ENCODE data around the gene CZIB. TPM values are rescaled to one million over a fixed set of nuclear protein-coding genes. Genes with fewer than 3 reads are reported as not detected.

Gene CZIB
- total and polyA plus RNA-seq, 2 of the 13 experiments (the other 11 are each of a cell fraction or from before 2014, with no cell fraction given) = 49.2 to 67.0 TPM

DNA sequence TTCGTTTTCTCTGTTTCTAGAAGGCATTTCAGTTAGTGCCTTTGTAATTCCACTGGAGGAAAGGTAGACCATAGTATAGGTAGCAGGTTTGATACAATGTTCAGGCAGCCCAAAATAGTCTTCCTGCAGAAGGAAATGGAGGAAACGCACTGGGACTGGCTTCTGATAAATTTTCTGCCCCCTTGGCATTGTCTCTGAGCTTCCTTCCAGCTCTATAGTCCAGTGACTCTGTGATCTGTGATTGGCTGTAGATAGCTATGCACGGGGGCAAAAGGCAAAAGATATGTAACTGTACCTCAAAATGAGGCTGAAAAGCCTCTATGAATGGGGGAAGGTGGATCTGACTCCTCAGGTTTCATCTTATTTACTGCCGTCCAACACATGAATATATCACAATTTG is 23.7 kb upstream of the CZIB start:
- Histone ChIP-seq H3K4me1 (ENCODE audit: insufficient read depth, low read length) (peaks cover 7% of the 10 kb centered on the region), H3K79me2 (ENCODE audit: insufficient read depth, low read length) (no peaks in the 10 kb centered on the region), H3K4me3 (replicated peaks in 1 of 3; ENCODE audit: insufficient read depth in 1 of 3, low read depth in 2 of 3, low read length in 3 of 3) (no peak overlapping the region), H3K36me3 (replicated peaks in 1 of 2; ENCODE audit: control insufficient read depth in 1 of 2, insufficient read depth in 2 of 2, low read length in 2 of 2) (peaks cover 2 to 14% of the 10 kb centered on the region in 2 experiments; a peak in 4 of 5 replicates), H2AFZ (ENCODE audit: low read length) (no peak overlapping the region), H3K27me3 (ENCODE audit: control insufficient read depth in 1 of 2, insufficient read depth in 2 of 2, low read length in 2 of 2) (no peaks in the 10 kb centered on the region), H4K20me1 (ENCODE audit: insufficient read depth, low read length) (no peaks in the 10 kb centered on the region), H3K9ac (ENCODE audit: insufficient read depth, low read depth, low read length) (no peak overlapping the region), H3K27ac (ENCODE audit: extremely low read length, insufficient read depth, low read length) (no peak overlapping the region), H3K9me3 (ENCODE audit: low read length) (no peaks in the 10 kb centered on the region), H3K4me2 (ENCODE audit: low read depth, low read length) (no peak overlapping the region)
- no peak for ATAC-seq
- in situ Hi-C loops (cut with HindIII; ENCODE audit: extremely low pct_ligation_motif_present, low pct_unique_long_range_greater_than_20kb) (no loop called here), intact Hi-C loops (cut with micrococcal nuclease; ENCODE audit: unreplicated experiment) (no loop called here)
- no TSS peak for BruUV-seq (replicated peaks)
- ChIA-PET CTCF (ENCODE audit: low intra/inter-chr PET ratio, low total read pairs) (no interaction called here), POLR2A (no interaction called here)
- WGBS (ENCODE audit: low lambda C conversion rate) = 89% methylated on average over 4 of the region's 4 CpGs
- no peak for FAIRE-seq
- TF ChIP-seq, protein P1, sequence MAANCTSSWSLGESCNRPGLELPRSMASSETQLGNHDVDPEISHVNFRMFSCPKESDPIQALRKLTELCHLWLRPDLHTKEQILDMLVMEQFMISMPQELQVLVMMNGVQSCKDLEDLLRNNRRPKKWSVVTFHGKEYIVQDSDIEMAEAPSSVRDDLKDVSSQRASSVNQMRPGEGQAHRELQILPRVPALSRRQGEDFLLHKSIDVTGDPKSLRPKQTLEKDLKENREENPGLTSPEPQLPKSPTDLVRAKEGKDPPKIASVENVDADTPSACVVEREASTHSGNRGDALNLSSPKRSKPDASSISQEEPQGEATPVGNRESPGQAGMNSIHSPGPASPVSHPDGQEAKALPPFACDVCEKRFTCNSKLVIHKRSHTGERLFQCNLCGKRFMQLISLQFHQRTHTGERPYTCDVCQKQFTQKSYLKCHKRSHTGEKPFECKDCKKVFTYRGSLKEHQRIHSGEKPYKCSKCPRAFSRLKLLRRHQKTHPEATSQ (CRISPR knock-in tag; IDR thresholded peaks at IDR 0.05; ENCODE audit: borderline replicate concordance) = no peak
- TF ChIP-seq ZNF660 (CRISPR knock-in tag; IDR thresholded peaks at IDR 0.05; ENCODE audit: borderline replicate concordance, low read depth) = no peak
- no peak for TF ChIP-seq ZMYM4 (CRISPR knock-in tag; IDR thresholded peaks at IDR 0.05)
- TF ChIP-seq ZFP62 (CRISPR knock-in tag; IDR thresholded peaks at IDR 0.05) = no peak
- TF ChIP-seq SRSF4 (IDR thresholded peaks at IDR 0.05; ENCODE audit: low read depth, low read length, poor library complexity, severe bottlenecking) = no peak
- no peak for TF ChIP-seq ZNF616 (CRISPR knock-in tag; IDR thresholded peaks at IDR 0.05; ENCODE audit: low read depth)
- TF ChIP-seq ZNF12 (CRISPR knock-in tag; IDR thresholded peaks at IDR 0.05) = no peak
- TF ChIP-seq ZNF234 (CRISPR knock-in tag; conservative IDR thresholded peaks at IDR 0.05) = no peak
- no peak for DNase-seq (ENCODE audit: low spot score)

DNA sequence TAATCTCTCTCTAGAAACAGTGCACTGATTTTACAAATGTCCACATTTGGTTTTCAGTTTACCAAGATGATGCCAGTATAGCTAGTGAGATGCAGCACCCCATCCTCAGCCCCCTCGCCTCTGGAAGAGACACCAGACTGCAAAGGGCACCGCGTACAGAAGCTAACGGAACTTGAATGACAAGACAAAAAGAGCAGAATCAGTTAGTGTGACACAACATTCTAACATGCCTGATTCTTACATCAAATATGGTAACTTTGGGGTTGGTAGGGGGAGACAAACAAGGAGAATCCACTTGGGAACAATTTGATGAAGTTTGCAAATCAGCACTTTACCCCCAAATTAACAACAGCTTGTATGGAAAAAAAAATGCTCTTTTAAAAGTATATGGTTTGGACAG is 21.9 kb upstream of the CZIB start:
- CTCF ChIA-PET (ENCODE audit: low intra/inter-chr PET ratio, low total read pairs) = no interaction called here
- H3K36me3 ChIP-seq (replicated peaks in 1 of 2; ENCODE audit: control insufficient read depth in 1 of 2, insufficient read depth in 2 of 2, low read length in 2 of 2) = peaks cover 0 to 12% of the 10 kb centered on the region in 2 experiments; a peak in 3 of 5 replicates
- no peak overlapping the region for H2AFZ ChIP-seq (ENCODE audit: low read length)
- no peak overlapping the region for H3K9ac ChIP-seq (ENCODE audit: insufficient read depth, low read depth, low read length)
- FAIRE-seq = no peak
- H3K27me3 ChIP-seq (ENCODE audit: control insufficient read depth in 1 of 2, insufficient read depth in 2 of 2, low read length in 2 of 2) = peaks cover 0 to 3% of the 10 kb centered on the region in 2 experiments; a peak in 1 of 5 replicates
- in situ Hi-C loops (cut with HindIII; ENCODE audit: extremely low pct_ligation_motif_present, low pct_unique_long_range_greater_than_20kb) = no loop called here
- WGBS (ENCODE audit: low lambda C conversion rate) = 91% methylated on average over 4 of the region's 4 CpGs
- peaks cover 9% of the 10 kb centered on the region for H3K79me2 ChIP-seq (ENCODE audit: insufficient read depth, low read length)
- no peak for TF ChIP-seq ZBTB20 (CRISPR knock-in tag; IDR thresholded peaks at IDR 0.05; ENCODE audit: borderline replicate concordance, low read depth)
- TF ChIP-seq, protein P2, sequence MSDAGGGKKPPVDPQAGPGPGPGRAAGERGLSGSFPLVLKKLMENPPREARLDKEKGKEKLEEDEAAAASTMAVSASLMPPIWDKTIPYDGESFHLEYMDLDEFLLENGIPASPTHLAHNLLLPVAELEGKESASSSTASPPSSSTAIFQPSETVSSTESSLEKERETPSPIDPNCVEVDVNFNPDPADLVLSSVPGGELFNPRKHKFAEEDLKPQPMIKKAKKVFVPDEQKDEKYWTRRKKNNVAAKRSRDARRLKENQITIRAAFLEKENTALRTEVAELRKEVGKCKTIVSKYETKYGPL (CRISPR knock-in tag; IDR thresholded peaks at IDR 0.05) = no peak
- TF ChIP-seq FOXC1 (CRISPR knock-in tag; IDR thresholded peaks at IDR 0.05; ENCODE audit: borderline replicate concordance) = no peak
- TF ChIP-seq SP2 (CRISPR knock-in tag; IDR thresholded peaks at IDR 0.05) = no peak
- TF ChIP-seq, protein P3, sequence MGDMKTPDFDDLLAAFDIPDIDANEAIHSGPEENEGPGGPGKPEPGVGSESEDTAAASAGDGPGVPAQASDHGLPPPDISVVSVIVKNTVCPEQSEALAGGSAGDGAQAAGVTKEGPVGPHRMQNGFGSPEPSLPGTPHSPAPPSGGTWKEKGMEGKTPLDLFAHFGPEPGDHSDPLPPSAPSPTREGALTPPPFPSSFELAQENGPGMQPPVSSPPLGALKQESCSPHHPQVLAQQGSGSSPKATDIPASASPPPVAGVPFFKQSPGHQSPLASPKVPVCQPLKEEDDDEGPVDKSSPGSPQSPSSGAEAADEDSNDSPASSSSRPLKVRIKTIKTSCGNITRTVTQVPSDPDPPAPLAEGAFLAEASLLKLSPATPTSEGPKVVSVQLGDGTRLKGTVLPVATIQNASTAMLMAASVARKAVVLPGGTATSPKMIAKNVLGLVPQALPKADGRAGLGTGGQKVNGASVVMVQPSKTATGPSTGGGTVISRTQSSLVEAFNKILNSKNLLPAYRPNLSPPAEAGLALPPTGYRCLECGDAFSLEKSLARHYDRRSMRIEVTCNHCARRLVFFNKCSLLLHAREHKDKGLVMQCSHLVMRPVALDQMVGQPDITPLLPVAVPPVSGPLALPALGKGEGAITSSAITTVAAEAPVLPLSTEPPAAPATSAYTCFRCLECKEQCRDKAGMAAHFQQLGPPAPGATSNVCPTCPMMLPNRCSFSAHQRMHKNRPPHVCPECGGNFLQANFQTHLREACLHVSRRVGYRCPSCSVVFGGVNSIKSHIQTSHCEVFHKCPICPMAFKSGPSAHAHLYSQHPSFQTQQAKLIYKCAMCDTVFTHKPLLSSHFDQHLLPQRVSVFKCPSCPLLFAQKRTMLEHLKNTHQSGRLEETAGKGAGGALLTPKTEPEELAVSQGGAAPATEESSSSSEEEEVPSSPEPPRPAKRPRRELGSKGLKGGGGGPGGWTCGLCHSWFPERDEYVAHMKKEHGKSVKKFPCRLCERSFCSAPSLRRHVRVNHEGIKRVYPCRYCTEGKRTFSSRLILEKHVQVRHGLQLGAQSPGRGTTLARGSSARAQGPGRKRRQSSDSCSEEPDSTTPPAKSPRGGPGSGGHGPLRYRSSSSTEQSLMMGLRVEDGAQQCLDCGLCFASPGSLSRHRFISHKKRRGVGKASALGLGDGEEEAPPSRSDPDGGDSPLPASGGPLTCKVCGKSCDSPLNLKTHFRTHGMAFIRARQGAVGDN (CRISPR knock-in tag; IDR thresholded peaks at IDR 0.05) = no peak
- no peaks in the 10 kb centered on the region for H3K9me3 ChIP-seq (ENCODE audit: low read length)
- POLR2A ChIA-PET = no interaction called here
- peaks cover 13% of the 10 kb centered on the region for H3K4me1 ChIP-seq (ENCODE audit: insufficient read depth, low read length)
- ATAC-seq = no peak
- no peaks in the 10 kb centered on the region for H4K20me1 ChIP-seq (ENCODE audit: insufficient read depth, low read length)
- BruUV-seq (replicated peaks) = no TSS peak
- no peak for DNase-seq (ENCODE audit: low spot score)
- no peak overlapping the region for H3K4me3 ChIP-seq (replicated peaks in 1 of 3; ENCODE audit: insufficient read depth in 1 of 3, low read depth in 2 of 3, low read length in 3 of 3)
- H3K4me2 ChIP-seq (ENCODE audit: low read depth, low read length) = no peak overlapping the region
- no peak overlapping the region for H3K27ac ChIP-seq (ENCODE audit: extremely low read length, insufficient read depth, low read length)
- intact Hi-C loops (cut with micrococcal nuclease; ENCODE audit: unreplicated experiment) = no loop called here

Data from HepG2 (cell line).